ENCODE measurements around the gene MORC2. TPM values are rescaled to one million over a fixed set of nuclear protein-coding genes. Genes with fewer than 3 reads are reported as not detected.

Gene MORC2
- total RNA-seq, 4 donors from 2014 or later, result 9.5 to 24.0 (median 13.1) TPM

DNA sequence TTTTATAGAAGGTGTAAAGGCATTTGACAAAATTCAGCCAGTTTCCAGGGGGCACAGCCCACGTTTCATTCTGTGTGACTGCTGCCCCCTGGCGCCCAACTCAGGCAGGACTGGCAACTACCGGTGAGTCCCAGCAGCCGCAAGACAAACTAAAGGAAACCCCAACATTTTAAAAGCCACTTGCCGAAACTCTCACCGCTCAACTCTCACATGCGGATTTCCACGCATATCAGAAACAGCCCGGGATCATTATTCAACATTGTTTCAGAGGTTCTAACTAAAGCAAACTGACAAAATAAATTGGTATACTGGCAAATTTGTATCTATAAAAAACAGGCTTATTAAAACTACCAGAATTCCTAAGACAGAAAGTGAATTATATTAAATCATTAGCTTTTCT lies 48.2 kb downstream of the MORC2 start:
- no peak for DNase-seq
- Histone ChIP-seq H3K4me1 (peaks cover 0 to 21% (median 10%) of the 10 kb centered on the region in 3 donors), H3K9me3 (peaks cover 0 to 7% (median 1%) of the 10 kb centered on the region in 3 donors), H3K36me3 (peaks cover 0 to 16% (median 0%) of the 10 kb centered on the region in 3 donors), H3K4me3 (peak overlapping the region in 1 of 4 donors; percentile 22), H3K27ac (no peak overlapping the region), H3K27me3 (no peaks in the 10 kb centered on the region)
- TF ChIP-seq CTCF (IDR thresholded peaks at IDR 0.05) (peak; percentile 79 to 94 (median 92)), POLR2A (IDR thresholded peaks at IDR 0.05) (no peak)
- 0 to 2% methylated on average over 8 to 9 of the region's 9 CpGs for WGBS, 2 donors
- intact Hi-C loops (cut with DNase I), result loop anchor here (10.0 kb wide), 1 partner anchor 286 kb away; the partner anchor contains the start of gene SLC35E4

DNA sequence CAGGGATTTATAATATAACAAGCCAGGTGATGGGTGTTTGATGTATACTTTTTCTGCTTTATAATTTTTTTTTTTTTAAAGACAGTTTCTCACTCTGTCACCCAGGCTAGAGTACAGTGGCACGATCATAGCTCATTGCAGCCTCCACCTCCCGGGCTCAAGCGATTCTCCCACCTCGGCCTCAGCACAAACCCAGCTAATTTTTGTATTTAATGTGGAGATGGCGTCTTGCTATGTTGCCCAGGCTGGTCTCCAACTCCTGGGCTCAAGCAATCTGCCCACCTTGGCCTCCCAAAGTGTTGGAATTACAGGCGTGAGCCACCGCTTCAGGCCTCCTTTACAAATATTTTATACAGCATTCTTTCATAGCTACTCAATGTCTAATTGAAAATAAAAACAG lies 48.6 kb downstream of the MORC2 start:
- H3K4me1 ChIP-seq, result peaks cover 0 to 21% (median 10%) of the 10 kb centered on the region in 3 donors
- TF ChIP-seq CTCF (IDR thresholded peaks at IDR 0.05), result no peak
- TF ChIP-seq POLR2A (IDR thresholded peaks at IDR 0.05), result no peak
- peaks cover 0 to 12% (median 0%) of the 10 kb centered on the region in 3 donors for H3K36me3 ChIP-seq
- DNase-seq, result no peak
- peaks cover 0 to 11% (median 6%) of the 10 kb centered on the region in 3 donors for H3K9me3 ChIP-seq
- no peaks in the 10 kb centered on the region for H3K27me3 ChIP-seq
- no peak overlapping the region for H3K27ac ChIP-seq
- no peak overlapping the region for H3K4me3 ChIP-seq
- 77 to 80% methylated on average over 7 of the region's 7 CpGs for WGBS, 2 donors
- intact Hi-C loops (cut with DNase I), result loop anchor here (10.0 kb wide), 1 partner anchor 285 kb away; the partner anchor contains the start of gene SLC35E4

- DNase-seq, result no peak
- Histone ChIP-seq H3K9me3 (peaks cover 0 to 12% (median 8%) of the 10 kb centered on the region in 3 donors), H3K4me1 (peaks cover 0 to 21% (median 10%) of the 10 kb centered on the region in 3 donors), H3K27ac (no peak overlapping the region), H3K27me3 (no peaks in the 10 kb centered on the region), H3K36me3 (no peaks in the 10 kb centered on the region), H3K4me3 (no peak overlapping the region)
- intact Hi-C loops (cut with DNase I), result no loop called here
- WGBS, 2 donors, result 64 to 81% methylated on average over 2 to 7 of the region's 7 CpGs
- no peak for TF ChIP-seq POLR2A (IDR thresholded peaks at IDR 0.05)
These were observed 49.8 kb downstream of the MORC2 start for GRCh38 chr22:30918761-30919160.

- peaks cover 0 to 6% (median 4%) of the 10 kb centered on the region in 3 donors for H3K9me3 ChIP-seq
- no peak for DNase-seq
- H3K27me3 ChIP-seq, result no peaks in the 10 kb centered on the region
- H3K27ac ChIP-seq, result no peak overlapping the region
- WGBS, 2 donors, result 58 to 75% methylated on average over 2 of the region's 2 CpGs
- H3K36me3 ChIP-seq, result peaks cover 0 to 5% (median 0%) of the 10 kb centered on the region in 3 donors
- TF ChIP-seq POLR2A (IDR thresholded peaks at IDR 0.05) (no peak), CTCF (IDR thresholded peaks at IDR 0.05) (no peak)
- H3K4me1 ChIP-seq, result no peaks in the 10 kb centered on the region
- intact Hi-C loops (cut with DNase I), result no loop called here
- no peak overlapping the region for H3K4me3 ChIP-seq
These were observed 58.2 kb downstream of the MORC2 start for GRCh38 chr22:30910358-30910757.

DNA sequence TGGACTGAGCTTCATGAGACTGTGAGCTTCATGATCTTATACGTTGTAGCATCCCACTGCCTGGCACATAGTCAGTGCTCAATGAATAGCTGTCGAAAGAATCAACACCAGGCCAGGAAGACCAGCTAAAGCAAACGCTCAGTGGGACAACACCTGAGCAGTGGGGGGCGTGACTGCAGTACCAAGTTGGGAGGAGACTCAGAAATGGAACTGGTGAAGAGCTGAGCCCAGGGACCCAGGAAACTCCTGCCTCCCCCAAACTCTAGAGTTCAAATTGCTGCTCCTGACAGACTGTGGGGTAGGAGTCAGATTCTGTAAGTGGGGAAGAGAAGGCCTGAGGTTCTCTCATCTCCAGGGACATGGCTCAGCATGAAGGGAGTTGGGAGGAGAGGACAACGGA lies 59.3 kb downstream of the MORC2 start:
- intact Hi-C loops (cut with DNase I), result loop anchor here (5.0 kb wide), 1 partner anchor 142 kb away; no protein-coding TSS in a partner anchor
- no peak overlapping the region for H3K4me3 ChIP-seq
- H3K36me3 ChIP-seq, result peaks cover 0 to 5% (median 0%) of the 10 kb centered on the region in 3 donors
- H3K27ac ChIP-seq, result no peak overlapping the region
- no peak for TF ChIP-seq POLR2A (IDR thresholded peaks at IDR 0.05)
- no peak for TF ChIP-seq CTCF (IDR thresholded peaks at IDR 0.05)
- DNase-seq, result no peak
- no peaks in the 10 kb centered on the region for H3K9me3 ChIP-seq
- H3K4me1 ChIP-seq, result no peaks in the 10 kb centered on the region
- WGBS, 2 donors, result 68 to 92% methylated on average over 1 to 5 of the region's 5 CpGs
- H3K27me3 ChIP-seq, result no peaks in the 10 kb centered on the region

Data from esophagus squamous epithelium (tissue), 5 donors.